CD14-positive monocyte (primary cell): ENCODE results near the gene RTL5. TPM values are rescaled to one million over a fixed set of nuclear protein-coding genes. Genes with fewer than 3 reads are reported as not detected.

Source experiments
- DNase-seq, 3 donors: peaks; one replicate each; pipeline ENCODE4 v3.0.0-alpha.2; 2011 to 2022
- H2AFZ ChIP-seq: 2 replicates; pipeline ENCODE4 v1.6.0; 2012; ENCODE audit warnings: mild to moderate bottlenecking, low read depth, low read length, inconsistent platforms; ENCODE audit not compliant: insufficient read depth, poor library complexity, severe bottlenecking
- H3K27ac ChIP-seq, 2 donors: 1 replicate in 1 of 2; 2 replicates in 1 of 2; pipeline ENCODE4 v1.5.1; 2012 to 2013; ENCODE audit warnings: low read length in 2 of 2, control low read depth in 1 of 2, inconsistent platforms in 1 of 2, low read depth in 1 of 2, mild to moderate bottlenecking in 1 of 2
- H3K27me3 ChIP-seq, 2 donors: one replicate each; pipeline versions ENCODE4 v1.6.0 to v1.6.1; 2011 to 2013; ENCODE audit warnings: low read length in 2 of 2; ENCODE audit not compliant: control insufficient read depth in 2 of 2, insufficient read depth in 2 of 2
- H3K36me3 ChIP-seq, 2 donors: replicated peaks in 1 of 2; 1 replicate in 1 of 2; 2 replicates in 1 of 2; pipeline versions ENCODE4 v1.5.1 to v1.6.1; 2012 to 2013; ENCODE audit warnings: low read length in 2 of 2, control low read depth in 1 of 2, inconsistent platforms in 1 of 2, mild to moderate bottlenecking in 1 of 2; ENCODE audit not compliant: insufficient read depth in 2 of 2, control insufficient read depth in 1 of 2
- H3K4me1 ChIP-seq, 2 donors: 1 replicate in 1 of 2; 2 replicates in 1 of 2; pipeline versions ENCODE4 v1.5.1 to v1.6.1; 2012 to 2013; ENCODE audit warnings: low read length in 2 of 2, control low read depth in 1 of 2, inconsistent platforms in 1 of 2, mild to moderate bottlenecking in 1 of 2, moderate library complexity in 1 of 2; ENCODE audit not compliant: insufficient read depth in 2 of 2, control insufficient read depth in 1 of 2
- H3K4me2 ChIP-seq: replicated peaks from 2 replicates; pipeline ENCODE3; 2012; ENCODE audit warnings: low read length, moderate library complexity, mild to moderate bottlenecking; ENCODE audit not compliant: poor library complexity, severe bottlenecking; ENCODE audit errors: extremely low read depth
- H3K4me3 ChIP-seq, 3 experiments: fragments of 200-600 bp in 1 of 3; sonication (generic) in 1 of 3; replicated peaks in 1 of 3; 1 replicate in 2 of 3; 2 replicates in 1 of 3; pipeline ENCODE4 v1.5.1; 2011 to 2013; ENCODE audit warnings: low read length in 3 of 3, mild to moderate bottlenecking in 3 of 3, control low read depth in 2 of 3, low read depth in 2 of 3, inconsistent platforms in 1 of 3, moderate library complexity in 1 of 3
- H3K79me2 ChIP-seq: 2 replicates; pipeline ENCODE4 v1.6.0; 2012; ENCODE audit warnings: mild to moderate bottlenecking, control low read depth, inconsistent platforms, low read length, moderate library complexity; ENCODE audit not compliant: insufficient read depth
- H3K9ac ChIP-seq: 2 replicates; pipeline ENCODE4 v1.6.0; 2017; ENCODE audit warnings: low read length, mild to moderate bottlenecking; ENCODE audit not compliant: insufficient read depth, poor library complexity, severe bottlenecking
- H3K9me3 ChIP-seq, 2 donors: replicated peaks in 1 of 2; 1 replicate in 1 of 2; 2 replicates in 1 of 2; pipeline versions ENCODE4 v1.5.1 to v1.6.1; 2012 to 2013; ENCODE audit warnings: low read length in 2 of 2, control low read depth in 1 of 2; ENCODE audit not compliant: control insufficient read depth in 1 of 2, insufficient read depth in 1 of 2
- H4K20me1 ChIP-seq: 2 replicates; pipeline ENCODE4 v1.6.0; 2012; ENCODE audit warnings: mild to moderate bottlenecking, low read length, control low read depth, moderate library complexity; ENCODE audit not compliant: insufficient read depth
- H3K27ac Mint-ChIP-seq, 7 donors: one replicate each; pipeline ENCODE4 v1.8.0; 2020; ENCODE audit warnings: mild to moderate bottlenecking in 7 of 7, mixed read lengths in 7 of 7, moderate library complexity in 6 of 7, inconsistent platforms in 2 of 7
- H3K27me3 Mint-ChIP-seq, 3 donors: one replicate each; pipeline ENCODE4 v1.8.0; 2021 to 2022; ENCODE audit warnings: low read depth in 3 of 3, mild to moderate bottlenecking in 3 of 3, mixed read lengths in 3 of 3, moderate library complexity in 3 of 3, inconsistent platforms in 1 of 3
- H3K36me3 Mint-ChIP-seq, 2 donors: one replicate each; pipeline ENCODE4 v1.8.0; 2020; ENCODE audit warnings: mixed read lengths in 2 of 2, inconsistent platforms in 1 of 2, mild to moderate bottlenecking in 1 of 2
- H3K4me1 Mint-ChIP-seq: one replicate; pipeline ENCODE4 v1.8.0; 2020; ENCODE audit warnings: mild to moderate bottlenecking, mixed read lengths
- H3K4me3 Mint-ChIP-seq, 2 donors: one replicate each; pipeline ENCODE4 v1.8.0; 2020; ENCODE audit warnings: mild to moderate bottlenecking in 2 of 2, mixed read lengths in 2 of 2, moderate library complexity in 1 of 2
- H3K9me3 Mint-ChIP-seq, 7 donors: one replicate each; pipeline ENCODE4 v1.8.0; 2020 to 2022; ENCODE audit warnings: mixed read lengths in 7 of 7, mild to moderate bottlenecking in 6 of 7, moderate library complexity in 6 of 7, inconsistent platforms in 2 of 7
- WGBS: methylation state at CpG from one replicate; pipeline ENCODE4 v1.1.5; 2013; ENCODE audit warnings: missing lambda C conversion rate; ENCODE audit not compliant: insufficient coverage; 5-methylcytosine and 5-hydroxymethylcytosine counted together
- intact Hi-C, 2 donors: fragments of 100-400 bp; cut with micrococcal nuclease; formaldehyde crosslinking; loops; one replicate each; pipeline versions ENCODE4 v1.15.0 to v1.15.1; 2023
- polyA plus RNA-seq, 3 donors: library from polyadenylated mRNA; depleted of rRNA in 1 of 3; unstranded in 2 of 3; stranded (reverse) in 1 of 3; fragments of 300-500 nt in 2 of 3; fragments of >200 nt in 1 of 3; fragmentation: Illumina TruSeq in 2 of 3; gene quantifications; 1 replicate in 2 of 3; 2 replicates in 1 of 3; pipeline ENCODE4 v1.2.3, GENCODE V29; 2012 to 2021
- TF ChIP-seq, protein P1 (sequence below): fragments of 200-600 bp; IDR thresholded peaks from one replicate; pipeline ENCODE4 v1.8.0; 2022; ENCODE audit warnings: antibody characterized with exemption, mild to moderate bottlenecking

The RTL5 gene
- polyA plus RNA-seq, 3 donors, result 0.24 to 4.9 (median 0.59) TPM

DNA sequence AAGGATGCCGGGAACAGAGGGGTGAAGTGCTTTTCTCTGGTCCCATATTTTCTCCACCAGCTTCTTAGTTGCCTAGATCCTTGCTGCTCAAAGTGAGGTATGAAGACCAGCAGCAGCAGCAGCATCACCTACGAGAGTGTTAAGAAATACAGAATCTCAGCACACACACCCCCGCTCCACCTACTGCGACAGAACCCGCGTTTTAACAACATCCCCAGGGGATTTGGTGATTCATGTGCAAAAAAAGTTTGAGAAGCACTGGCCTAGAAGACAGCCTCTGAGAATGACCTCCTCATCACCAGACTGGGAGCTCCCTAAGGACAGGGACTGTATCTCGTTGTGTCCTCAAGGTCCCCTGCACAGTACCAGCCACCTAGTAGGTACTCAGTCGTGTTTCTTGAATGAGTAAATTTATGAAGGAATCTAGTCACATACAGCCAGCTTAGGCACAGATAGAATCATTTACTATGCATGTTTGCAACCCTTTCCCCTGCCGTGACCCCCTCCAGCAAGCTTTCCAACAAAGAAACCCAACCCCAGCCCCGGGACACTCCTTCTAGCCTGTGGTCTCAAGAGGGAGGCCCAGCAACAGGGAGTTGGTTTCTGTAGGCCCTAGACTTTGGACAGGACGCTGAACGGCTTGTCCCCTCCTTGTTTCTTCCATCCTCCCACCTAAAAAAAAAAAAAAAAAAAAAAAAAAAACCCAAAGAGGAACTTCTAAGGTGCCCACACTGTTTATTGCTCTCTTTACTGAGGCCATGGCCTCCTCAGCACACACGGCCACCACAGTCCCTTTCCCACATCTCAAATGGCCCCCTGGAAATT is 21.5 kb downstream of the RTL5 start:
- H3K27ac Mint-ChIP-seq, result peak overlapping the region; percentile 56 to 98 (median 84)
- H3K36me3 Mint-ChIP-seq, result peaks cover 26 to 38% of the 10 kb centered on the region in 2 donors
- Histone ChIP-seq H3K4me1 (peaks cover 62 to 80% of the 10 kb centered on the region in 2 donors), H2AFZ (no peak overlapping the region), H3K9me3 (no peaks in the 10 kb centered on the region), H3K4me2 (no peak overlapping the region), H3K27me3 (no peaks in the 10 kb centered on the region), H3K27ac (peak overlapping the region; percentile 42 to 89), H4K20me1 (no peaks in the 10 kb centered on the region), H3K79me2 (peaks cover 90% of the 10 kb centered on the region), H3K9ac (no peak overlapping the region), H3K4me3 (no peak overlapping the region), H3K36me3 (peaks cover 0 to 2% of the 10 kb centered on the region in 2 donors)
- DNase-seq, result no peak
- no peak overlapping the region for H3K4me3 Mint-ChIP-seq
- peaks cover 0 to 12% (median 0%) of the 10 kb centered on the region in 7 donors for H3K9me3 Mint-ChIP-seq
- H3K4me1 Mint-ChIP-seq, result peaks cover 78% of the 10 kb centered on the region
- 80% methylated on average over 1 of the region's 13 CpGs for WGBS
- intact Hi-C loops, result no loop called here
- H3K27me3 Mint-ChIP-seq, result peaks cover 0 to 31% (median 0%) of the 10 kb centered on the region in 3 donors
- TF ChIP-seq, protein P1, sequence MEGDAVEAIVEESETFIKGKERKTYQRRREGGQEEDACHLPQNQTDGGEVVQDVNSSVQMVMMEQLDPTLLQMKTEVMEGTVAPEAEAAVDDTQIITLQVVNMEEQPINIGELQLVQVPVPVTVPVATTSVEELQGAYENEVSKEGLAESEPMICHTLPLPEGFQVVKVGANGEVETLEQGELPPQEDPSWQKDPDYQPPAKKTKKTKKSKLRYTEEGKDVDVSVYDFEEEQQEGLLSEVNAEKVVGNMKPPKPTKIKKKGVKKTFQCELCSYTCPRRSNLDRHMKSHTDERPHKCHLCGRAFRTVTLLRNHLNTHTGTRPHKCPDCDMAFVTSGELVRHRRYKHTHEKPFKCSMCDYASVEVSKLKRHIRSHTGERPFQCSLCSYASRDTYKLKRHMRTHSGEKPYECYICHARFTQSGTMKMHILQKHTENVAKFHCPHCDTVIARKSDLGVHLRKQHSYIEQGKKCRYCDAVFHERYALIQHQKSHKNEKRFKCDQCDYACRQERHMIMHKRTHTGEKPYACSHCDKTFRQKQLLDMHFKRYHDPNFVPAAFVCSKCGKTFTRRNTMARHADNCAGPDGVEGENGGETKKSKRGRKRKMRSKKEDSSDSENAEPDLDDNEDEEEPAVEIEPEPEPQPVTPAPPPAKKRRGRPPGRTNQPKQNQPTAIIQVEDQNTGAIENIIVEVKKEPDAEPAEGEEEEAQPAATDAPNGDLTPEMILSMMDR, result no peak

DNA sequence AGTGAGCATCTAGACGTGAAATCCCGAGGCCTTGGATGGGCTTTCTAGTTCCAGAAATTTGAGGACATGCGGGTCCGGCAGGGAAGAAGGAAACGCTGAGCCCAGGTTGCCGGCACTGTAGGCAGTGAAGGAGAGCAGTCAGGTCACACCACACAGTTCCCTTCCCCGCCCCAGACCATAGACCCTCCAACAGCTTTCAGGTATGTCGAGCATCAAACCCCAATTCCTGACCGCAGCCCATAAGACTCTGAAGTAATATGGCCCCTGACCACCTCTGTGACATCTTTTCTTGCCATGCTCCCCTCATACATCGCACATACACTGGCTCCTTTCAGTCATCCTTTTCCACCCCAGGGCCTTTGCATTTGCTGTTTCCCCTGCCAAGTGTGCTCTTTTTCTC is 23.0 kb downstream of the RTL5 start:
- Mint-ChIP-seq H3K27me3 (peaks cover 0 to 37% (median 0%) of the 10 kb centered on the region in 3 donors), H3K4me1 (peaks cover 83% of the 10 kb centered on the region), H3K27ac (peak overlapping the region; percentile 84 to 98 (median 95)), H3K9me3 (peaks cover 0 to 12% (median 0%) of the 10 kb centered on the region in 7 donors), H3K4me3 (no peak overlapping the region), H3K36me3 (peaks cover 33 to 39% of the 10 kb centered on the region in 2 donors)
- Histone ChIP-seq H3K4me3 (no peak overlapping the region), H3K79me2 (peaks cover 90% of the 10 kb centered on the region), H3K36me3 (no peaks in the 10 kb centered on the region), H3K9me3 (no peaks in the 10 kb centered on the region), H3K27ac (peak overlapping the region; percentile 84 to 89), H4K20me1 (no peaks in the 10 kb centered on the region), H3K9ac (no peak overlapping the region), H3K27me3 (no peaks in the 10 kb centered on the region), H2AFZ (no peak overlapping the region), H3K4me1 (peaks cover 70 to 85% of the 10 kb centered on the region in 2 donors), H3K4me2 (no peak overlapping the region)
- DNase-seq, result no peak
- WGBS, result 100% methylated on average over 1 of the region's 10 CpGs
- TF ChIP-seq, protein P1, result no peak
- intact Hi-C loops, result loop anchor here in 1 of 2 donors (2.0 kb wide), 1 partner anchor 14 kb away; no protein-coding TSS in a partner anchor
